ENCODE measurements around the gene ATP10D.
"Not testable (repeated sequence)": the region's sequence is repeated elsewhere in the genome, so short reads cannot be mapped to it uniquely, and the experiment has no call there.

Gene ATP10D

DNA sequence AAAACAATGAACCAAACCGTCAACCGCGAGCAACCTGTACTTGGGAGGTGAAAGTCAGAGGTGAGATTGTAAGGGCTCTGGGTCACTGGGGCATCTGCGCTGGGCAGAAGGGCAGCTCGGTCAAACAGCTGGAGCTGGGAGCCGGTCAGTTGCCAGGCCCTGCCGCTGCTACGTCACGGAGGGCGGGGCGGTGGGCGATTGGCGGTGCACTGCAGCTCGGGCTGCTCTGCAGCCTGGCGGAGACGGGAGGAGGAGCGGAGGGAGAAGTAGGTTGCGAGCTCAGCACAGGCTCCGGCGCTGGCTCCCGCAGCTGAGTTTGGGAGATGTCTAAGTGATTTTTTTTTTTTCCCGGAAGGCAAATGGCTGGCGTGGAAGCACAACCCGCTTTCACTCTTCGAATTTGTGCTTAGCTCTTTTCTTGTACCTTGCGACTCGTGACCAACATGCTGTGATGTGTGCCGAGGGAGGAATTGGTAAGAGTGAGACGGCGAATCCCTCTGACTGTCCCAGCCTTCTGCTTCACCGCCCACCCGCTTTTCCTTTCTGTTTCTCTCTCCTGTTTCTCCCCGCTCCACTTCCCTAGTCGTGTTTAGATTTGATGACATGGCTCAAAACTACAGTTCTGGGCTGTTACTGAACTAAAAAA lies at the start of gene ATP10D:
ATP10D (plus strand) TSS at position 229 of the 646 bp plus-strand sequence. CDS start 27,266 bp downstream, outside the sequence.
- DNase-seq, result peak; percentile 57

DNA sequence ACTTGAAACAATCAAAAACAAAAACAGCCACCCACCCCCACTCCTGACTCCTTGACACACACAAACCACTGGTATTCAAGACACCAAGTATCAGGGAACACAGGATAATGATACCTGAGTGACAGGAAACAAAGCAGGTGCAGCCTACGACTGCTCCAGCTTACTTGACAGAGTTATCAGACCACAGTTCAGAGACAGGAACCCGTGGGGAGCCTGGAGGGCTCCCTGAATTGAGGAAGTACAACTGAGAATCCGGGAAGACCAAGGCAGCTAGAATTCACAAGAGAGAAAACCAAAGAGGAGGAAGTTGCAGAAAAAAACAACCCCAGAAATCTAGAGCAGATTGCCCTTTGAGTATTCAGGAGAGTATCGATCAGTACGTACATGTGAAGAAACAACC lies 42.1 kb upstream of the ATP10D start:
- DNase-seq, result peak; percentile 54

DNA sequence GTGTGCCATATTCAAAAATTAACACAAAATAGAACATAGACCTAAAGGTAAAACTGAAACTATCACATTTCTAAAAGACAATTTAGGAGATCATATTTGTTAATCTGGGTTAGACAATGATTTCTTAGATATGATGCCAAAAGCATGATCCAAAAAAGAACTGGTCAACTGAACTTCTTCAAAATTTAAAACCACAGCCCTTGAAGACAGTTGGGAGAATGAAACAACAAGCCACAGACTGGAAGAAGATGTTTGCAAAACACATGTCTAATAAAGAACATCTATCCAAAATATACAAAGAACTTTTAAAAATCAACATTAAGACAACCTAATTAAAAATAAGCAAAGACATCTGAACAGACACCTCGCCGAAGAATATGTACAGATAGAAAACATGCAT lies 41.0 kb upstream of the ATP10D start:
- DNase-seq, result no peak

DNA sequence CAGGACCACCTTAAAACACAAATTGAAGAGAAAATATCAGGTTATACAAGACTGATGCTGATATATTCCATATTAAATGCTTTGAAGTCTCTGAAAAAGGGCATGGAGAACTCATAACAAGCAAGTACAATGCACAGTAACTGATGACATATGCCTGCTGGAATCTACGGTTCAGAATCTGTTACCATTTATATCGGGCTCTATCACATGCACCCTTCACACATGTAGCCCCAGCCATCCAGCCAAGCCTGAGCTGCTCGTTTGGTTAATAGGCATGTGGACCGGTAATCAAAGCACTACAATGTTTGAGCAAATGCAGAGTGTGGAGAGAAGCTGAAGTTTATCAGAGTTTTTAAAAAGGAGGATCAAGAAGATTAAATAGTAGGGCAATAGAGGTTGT lies 33.4 kb upstream of the ATP10D start:
- DNase-seq, result no peak

DNA sequence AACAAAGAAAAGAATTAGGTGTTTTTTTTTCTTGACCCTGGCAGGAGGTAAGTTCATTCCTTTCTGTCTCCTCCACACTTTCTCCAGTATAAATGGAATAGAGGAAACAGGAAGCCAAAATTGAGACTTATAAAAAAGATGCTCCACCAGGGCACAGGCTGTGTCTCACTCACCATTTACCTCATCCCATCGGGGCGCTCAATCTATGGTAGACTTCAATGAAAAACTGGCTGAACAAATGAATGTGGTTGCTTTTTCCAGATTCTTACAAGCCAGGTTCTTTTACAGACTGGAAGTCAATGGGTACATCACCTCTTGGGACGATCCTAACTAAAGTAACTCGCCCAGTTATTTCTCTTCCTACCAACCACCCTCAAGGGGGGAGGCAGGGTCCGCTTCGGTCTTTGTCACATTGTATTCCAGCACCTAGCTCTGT lies 22.3 kb upstream of the ATP10D start:
- no peak for DNase-seq

DNA sequence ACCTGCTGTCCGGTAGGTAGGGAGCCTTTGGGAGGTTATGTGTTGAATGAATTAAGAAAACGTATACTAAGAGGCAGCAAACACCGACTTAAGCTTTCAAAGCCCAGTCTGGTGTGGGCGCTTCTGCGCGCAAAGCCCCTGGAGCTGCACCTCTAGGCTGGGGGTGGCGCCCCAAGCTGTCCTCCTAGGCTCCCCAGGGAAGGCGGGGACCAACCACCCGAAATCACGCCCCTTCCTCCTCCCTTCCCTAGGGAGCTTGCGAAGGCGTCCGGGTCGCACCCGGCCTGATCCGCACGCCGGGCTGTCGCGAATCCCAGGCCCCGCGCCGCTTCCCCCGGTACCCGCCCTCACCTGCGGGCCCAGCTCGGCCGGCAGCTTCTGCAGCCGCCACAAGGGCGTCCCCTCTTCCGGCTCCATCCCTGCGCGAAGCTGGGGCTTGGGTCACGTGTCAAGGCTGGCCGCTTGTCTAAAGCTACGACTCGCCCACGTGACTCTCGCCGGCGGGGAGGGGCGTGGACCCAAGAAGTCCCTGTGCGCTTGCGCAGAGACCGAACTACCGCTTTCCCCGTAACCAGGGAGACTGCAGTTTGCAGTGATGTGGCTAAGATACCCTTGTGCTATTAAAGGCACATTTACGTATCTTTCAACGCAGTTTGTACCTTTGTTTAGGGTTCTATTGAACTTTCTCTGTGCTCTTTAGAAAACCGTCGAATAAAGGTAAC lies 21.7 kb upstream of the ATP10D start, which contains the start of gene COMMD8:
COMMD8 (minus strand) TSS at position 468 of the 722 bp plus-strand sequence; CDS start at position 417, 51 bp downstream.
- peak; percentile 94 for DNase-seq

DNA sequence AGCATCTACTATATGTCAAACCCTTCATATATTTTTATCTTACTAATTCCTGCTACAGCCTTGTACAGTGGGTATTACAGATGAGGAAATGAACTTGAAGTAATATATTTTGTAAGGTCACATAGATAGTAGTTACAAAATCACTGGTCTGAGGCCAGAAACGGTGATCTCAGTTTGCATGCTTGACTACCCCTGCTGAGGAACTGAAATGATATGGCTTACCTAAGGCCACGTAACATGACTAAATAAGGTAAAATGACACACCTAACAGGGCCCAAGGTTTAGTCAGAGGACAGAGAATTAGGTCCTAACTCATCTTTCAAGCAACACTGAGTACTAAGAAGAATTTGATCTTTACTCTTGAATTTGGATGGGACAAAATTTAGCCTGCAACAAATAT lies 20.1 kb upstream of the ATP10D start:
- DNase-seq, result no peak

DNA sequence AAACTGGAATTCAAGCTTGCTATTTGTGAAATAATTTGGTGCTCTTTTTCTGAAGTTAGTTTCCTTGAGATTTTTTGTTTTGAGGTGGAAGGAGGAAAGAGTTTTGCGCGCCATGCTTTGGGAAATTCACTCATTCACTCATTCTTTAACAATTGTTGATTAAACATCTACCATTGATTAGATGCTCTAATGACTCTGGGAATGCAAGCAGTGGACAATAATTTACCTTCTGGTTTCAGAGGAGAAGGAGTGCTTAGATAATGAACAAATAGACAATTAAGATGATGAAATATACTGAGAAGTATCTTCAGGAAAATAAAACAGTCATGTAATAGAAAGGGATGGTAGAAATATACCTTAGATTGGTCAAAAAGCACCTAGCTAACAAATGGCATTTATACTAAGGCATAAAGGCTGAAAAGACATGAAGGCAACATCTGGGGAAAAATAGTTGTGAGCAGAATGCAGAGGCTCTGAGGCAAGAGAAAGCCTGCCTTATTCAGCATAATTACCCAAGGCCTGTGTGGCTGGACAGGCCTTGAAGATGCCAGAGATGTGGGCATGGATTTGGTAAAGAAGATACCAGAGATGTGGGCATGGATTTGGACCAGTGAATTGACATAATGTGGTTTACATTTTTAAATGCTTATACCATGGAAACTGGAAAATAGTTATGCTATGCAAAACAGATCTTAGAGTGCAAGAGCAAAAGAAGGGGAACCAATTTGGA lies 18.9 kb upstream of the ATP10D start:
- no peak for DNase-seq

DNA sequence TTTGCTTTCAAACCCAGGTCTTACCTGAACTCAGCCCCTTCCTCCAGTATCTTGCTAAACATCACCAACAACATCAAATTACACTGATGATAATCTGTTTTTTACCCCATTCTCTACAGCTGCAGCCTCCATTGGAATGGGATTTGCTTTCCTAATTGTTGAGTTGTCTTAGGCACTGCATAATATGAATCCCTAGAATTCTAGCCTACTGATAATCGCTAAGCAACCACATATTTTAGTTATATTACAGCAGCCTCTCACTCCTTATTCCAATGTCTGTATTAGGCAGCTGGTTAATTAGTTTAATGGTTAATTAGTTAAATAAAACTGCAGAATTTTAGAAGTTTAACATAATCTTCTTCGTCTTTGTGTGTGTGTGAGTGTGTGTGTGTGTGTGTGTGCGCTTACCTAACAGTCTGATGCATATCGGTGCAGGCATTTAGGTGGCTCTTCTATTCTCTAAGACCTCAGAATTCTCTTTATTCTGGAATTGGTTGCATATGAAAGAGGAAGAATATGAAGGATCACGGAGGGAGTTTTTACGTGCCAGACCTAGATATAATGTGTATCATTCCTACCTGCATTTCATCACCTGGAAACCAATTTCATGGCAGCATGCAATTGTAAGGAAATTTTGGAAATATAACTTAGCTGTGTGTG lies 16.2 kb upstream of the ATP10D start:
- DNase-seq, result no peak

DNA sequence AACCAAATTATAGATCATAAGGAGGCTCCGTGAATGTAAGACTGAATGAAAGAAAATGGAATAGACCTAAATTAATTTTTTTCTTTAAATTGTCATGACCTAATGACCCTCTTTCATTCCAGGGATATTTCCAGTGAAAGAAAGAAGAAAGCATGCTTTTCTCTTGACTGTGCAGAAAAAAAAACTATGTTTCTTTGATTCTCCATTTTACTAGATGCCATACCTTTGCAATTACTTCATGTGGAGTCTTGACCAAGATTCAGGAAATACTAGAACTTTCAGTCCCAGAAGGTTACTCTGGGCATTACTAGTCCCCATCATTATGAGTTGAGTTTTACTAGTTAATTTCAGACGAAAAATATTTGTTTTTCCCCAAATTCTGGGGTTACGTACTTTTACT lies 15.1 kb upstream of the ATP10D start:
- no peak for DNase-seq

DNA sequence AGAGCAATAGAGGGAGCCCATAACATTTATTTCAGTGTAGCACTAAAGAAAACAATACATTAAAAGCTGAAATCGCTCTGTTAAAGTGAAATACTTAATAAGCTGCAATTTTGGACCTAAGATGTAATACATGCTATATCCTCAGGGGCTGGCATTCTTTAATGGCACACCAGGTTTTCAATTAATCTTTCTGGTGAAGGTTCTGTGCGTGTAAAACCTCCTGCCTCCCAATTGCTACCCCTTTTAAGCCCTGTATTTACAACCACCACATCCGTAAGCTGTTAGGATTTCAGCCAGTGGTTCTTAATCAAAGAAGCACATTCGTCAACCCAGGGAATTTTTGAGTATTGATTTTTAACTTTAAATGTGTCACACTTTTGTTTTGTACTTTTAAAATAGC lies 14.0 kb upstream of the ATP10D start:
- DNase-seq, result no peak

DNA sequence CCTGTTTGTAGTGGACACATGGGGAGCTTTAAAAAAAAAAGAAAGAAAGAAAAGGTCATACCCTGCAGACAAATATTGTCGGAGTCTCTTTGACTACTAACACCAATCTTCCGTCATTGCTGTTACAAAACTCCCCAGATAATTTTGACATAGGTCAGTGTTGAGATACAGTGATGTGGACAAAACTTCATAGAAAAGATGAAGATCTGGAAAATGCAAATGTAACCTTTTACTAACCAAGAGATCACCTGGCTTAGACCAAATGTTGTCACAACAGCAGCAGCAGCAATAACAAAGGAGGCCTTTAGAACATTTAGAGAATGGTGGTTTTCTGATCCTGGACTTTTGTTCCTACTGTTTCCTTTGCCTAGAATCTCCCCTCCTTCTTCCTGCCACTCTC lies 13.5 kb upstream of the ATP10D start:
- DNase-seq, result no peak

DNA sequence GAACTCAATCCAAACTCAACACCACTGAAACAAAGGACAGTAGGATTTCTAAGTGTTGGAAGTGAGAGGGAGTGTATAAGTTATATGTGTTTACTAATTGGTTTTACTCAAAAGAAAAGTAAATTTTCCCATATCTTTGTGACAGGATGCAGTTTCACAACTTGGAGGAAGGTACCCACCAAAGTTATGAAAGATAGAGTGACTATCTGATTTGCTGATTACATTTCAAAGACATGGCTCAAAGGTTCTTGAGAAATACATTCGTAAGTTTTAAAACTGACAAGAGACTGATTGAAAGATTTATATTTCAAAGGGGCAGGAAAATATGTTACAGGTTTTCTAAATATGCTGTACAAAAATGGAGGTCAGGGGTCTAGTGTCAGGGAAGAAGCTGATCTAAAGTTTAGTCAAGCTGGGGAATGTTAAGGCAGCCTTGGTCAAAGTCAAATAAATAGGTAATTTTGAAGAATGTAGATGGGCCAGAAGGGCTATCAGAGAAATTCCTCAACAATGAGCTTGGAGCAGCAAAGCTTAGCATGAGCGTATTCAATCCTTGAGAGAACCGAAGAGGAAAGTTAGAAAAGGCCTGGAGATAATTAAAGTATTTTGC lies 11.8 kb upstream of the ATP10D start:
- no peak for DNase-seq

DNA sequence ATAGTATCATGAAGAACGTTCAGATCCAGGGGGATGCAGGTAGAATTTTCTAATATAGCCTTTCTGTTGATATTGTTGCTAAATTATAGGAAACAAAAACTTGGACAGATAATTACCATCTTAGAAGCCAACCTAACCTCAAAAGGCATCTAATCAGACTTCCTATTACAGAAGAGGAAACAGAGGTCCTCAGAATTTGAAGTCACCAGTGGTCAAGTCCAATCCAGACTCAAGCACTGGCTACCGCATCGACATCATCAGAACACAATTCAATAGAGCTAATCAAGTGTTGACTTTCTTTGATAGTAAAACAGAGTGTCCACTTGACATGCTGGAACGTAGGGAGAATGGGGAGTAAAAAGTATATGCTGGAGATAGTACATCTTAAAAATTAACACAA lies 10.3 kb upstream of the ATP10D start:
- no peak for DNase-seq

DNA sequence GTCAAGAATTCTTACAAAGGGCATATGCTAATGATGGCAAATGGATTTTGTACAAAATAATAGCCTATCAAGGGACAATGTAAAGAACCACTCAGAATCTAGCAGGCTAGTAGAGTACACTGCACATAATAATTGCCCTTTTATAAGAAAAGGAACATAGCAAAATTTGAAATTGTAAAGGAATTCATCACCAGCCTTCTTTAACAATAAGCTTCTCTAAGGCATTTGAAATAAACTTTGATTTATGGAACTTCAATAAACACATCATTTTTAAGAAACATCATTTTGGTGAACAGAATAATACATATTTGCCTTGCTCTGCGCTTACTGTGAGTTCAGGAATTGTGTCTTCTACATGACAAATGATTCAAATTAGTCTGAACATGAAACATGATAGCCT lies 9.7 kb upstream of the ATP10D start:
- no peak for DNase-seq

DNA sequence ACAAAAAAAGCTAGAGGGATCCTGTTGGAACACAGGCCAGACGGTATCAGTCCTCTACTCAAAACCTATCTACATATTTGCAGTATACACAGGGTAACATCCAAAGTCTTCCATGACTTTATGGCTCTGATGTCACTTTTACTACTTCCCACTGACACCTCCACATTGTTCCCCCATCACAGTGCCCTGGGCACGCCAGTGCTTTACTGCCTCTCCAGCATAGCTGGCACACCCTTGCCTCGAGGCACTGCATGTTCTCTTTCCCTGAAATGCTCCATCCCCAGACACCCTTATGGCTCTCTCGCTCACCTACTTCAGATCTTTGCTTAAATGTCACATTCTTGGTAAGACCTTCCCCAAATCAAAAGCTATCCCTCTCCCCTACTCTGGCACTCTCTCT lies 6.3 kb upstream of the ATP10D start:
- DNase-seq, result no peak

DNA sequence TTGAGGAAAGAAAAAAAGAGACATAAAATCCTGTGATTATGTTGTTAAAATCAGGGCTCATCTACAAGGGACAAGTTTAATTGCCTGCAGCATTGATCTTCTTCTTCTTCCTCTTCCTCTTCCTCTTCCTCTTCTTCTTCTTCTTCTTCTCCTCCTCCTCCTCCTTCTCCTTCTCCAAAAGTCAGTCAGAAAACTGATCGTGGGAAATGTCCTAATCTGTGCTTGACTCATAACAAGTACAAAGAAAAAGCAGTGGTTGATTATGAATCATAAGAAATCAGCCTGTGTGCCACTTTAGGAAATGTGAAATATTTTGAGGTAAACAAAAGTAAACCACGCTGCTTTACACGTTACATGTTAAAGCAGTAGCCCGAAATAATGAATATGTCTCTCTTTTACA lies 2.7 kb upstream of the ATP10D start:
- DNase-seq, result no peak

DNA sequence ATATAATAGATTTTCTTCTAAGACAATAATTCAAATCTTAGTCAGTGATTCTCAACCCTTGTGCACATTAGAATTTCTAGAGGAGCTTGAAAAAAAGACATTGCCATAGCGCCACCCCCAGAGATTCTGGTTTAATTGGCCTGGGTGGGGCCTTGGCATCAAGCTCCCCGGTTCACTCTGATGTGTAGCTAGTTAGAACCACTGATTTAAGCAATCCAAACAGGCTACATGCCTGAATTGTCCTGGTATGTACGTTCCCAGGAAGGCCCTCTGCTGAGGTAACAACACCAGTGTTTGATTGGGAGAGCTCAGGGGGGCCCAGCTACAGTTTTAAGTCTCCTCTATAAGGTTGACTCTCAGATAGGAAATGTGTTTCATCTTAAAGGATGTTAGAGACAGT lies 1.3 kb upstream of the ATP10D start:
- no peak for DNase-seq

DNA sequence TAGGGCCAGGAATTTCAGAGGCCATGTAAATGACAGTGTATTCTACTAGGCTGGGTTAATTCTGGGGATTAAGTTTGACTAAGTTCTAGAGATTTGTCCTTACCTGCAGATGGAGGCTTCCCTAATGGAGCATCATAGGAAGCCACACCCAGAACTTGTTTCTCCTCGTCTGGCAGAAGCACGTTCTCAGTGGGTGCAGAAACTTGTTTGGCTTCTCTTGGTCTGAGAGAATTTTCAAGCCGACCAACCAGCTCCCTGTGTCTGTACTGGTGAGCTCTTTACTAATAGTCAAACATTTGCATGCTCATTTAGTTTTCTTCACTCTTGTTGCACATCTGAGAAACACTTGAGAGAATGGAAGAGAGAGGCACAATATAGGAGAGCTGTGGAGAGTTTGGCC lies 907 bp upstream of the ATP10D start:
- no peak for DNase-seq

DNA sequence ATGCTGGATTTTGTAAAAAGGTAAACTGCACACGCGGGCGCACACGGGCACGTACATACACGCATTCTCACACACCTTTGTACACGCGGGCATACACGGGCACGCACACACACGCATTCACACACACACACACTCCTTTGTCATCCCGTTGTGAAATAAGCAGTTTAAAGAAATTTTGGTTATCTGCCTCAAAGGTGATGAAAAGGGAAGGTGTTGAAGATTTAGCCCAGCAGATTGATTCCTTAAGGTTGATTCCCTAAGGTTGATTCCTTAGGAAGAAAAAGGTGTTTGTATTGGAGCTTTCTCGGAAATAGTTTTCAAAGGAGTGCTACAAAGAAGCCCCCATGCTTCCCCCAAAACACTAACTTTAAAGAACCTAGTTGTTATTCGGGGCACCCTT lies 693 bp downstream of the ATP10D start:
- DNase-seq, result no peak

DNA sequence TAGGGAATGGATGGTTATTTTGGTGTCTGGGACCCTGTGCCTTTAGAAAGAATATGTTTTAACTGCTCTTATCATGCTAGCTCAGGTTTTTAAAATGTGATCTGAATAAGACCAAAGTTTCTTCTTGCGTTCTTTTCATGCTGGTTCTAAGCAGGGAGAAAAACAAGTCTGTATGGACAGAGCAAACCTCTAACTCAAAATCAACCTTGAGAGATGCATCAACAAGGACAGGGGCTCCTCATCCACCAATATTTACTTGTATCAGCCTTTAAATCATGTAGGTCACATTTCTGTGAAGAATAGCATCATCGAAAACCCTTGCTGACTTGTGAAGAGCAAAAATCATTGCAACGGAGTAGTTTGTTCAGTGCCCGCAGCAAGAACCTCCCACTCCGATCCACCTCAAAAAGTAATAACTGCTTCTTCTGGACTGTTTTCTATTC lies 1.2 kb downstream of the ATP10D start:
- no peak for DNase-seq

DNA sequence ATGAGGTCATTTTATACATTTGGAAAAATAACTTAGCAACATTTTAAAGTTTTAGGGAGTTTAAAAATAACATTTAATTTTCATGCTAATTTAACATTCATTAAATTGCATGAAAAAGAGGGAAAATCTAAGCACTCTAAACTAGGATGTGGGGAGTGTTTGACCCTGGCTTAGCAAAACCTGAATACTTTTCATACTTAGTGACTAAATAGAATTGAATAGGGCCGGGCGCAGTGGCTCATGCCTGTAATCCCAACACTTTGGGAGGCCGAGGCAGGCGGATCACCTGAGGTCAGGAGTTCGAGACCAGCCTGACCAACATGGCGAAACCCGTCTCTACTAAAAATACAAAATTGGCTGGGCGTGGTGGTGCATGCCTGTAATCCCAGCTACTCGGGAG lies 1.7 kb downstream of the ATP10D start:
- not testable (repeated sequence) for DNase-seq

DNA sequence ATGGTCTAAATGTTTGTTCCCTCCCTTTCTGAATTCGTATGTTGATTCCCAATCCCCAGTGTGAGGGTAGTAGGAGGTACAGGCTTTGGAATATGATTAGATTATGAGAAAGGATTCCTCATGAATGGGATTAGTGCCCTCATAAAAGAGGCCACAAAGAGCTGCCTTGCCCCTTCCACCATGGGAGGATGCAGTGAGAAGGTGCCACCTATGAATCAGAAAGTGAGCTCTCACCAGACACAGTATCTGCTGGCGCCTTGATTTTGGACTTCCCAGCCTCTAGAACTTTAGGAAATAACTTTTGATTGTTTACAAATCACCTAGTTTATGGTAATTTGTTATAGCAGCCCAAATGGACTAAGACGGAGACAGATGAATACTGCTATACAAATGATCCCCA lies 3.6 kb downstream of the ATP10D start:
- DNase-seq, result no peak
